NCI-H2171 (cell line): ENCODE measurements around the gene ZFP36L1.

Experiments used
- DNase-seq: peaks from one replicate; lab custom pipeline; 2025; lab: John Stamatoyannopoulos, UW

ZFP36L1 gene

DNA sequence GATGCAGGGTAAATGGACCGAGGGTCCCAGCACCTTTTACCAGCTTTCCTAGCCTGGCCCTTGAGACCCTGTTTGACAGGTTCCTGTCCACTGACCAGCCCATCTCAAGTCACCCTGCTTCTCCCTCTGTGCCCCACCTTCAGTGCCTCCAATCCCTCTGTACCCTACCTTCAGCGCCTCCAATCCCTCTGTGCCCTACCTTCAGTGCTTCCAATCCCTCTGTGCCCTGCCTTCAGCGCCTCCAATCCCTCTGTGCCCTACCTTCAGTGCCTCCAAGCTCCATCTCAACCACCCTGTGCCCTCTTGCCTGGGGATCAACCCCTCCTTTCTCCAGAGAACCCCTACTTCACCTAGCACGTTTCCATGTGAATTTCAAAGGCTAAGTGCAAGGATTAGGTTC is 54.3 kb downstream of the ZFP36L1 start:
- DNase-seq, result no peak
